Endothelial cell of hepatic sinusoid (primary cell): ENCODE data around the gene CDHR5.

Experiments
- in situ Hi-C: cut with HindIII; loops from 2 replicates; pipeline ENCODE4 v1.10.0; 2017; ENCODE audit warnings: low sequenced_read_pairs

CDHR5 gene

GRCh38 chr11:612201-612960 lies 12.4 kb downstream of the CDHR5 start:
- in situ Hi-C loops = no loop called here

- in situ Hi-C loops = no loop called here
These were observed 13.5 kb downstream of the CDHR5 start for GRCh38 chr11:611001-611996.

DNA sequence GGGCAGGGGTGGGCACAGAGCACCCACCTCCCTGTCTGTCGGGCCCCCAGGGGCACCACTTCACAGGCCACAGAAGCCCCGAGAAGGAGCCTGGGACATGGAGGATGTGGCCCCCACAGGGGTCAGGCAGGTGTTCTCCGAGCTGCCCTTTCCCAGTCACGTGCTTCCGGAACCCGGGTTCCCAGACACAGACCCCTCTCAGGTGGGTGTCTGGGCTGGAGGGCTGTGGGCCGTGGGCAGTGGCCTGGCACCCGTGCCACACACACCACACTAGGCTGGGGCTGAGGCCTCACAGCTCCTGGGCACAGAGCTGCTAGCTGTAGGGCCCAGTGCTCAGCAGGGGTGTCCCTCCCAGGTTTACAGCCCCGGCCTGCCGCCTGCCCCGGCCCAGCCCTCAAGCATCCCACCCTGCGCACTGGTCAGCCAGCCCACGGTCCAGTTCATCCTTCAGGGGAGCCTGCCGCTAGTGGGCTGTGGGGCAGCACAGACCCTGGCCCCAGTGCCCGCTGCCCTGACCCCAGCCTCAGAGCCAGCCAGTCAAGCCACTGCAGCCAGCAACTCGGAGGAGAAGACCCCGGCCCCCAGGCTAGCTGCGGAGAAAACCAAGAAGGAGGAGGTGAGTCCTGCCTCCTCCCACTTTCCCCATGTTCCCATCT lies 14.5 kb downstream of the CDHR5 start:
- in situ Hi-C loops = no loop called here

DNA sequence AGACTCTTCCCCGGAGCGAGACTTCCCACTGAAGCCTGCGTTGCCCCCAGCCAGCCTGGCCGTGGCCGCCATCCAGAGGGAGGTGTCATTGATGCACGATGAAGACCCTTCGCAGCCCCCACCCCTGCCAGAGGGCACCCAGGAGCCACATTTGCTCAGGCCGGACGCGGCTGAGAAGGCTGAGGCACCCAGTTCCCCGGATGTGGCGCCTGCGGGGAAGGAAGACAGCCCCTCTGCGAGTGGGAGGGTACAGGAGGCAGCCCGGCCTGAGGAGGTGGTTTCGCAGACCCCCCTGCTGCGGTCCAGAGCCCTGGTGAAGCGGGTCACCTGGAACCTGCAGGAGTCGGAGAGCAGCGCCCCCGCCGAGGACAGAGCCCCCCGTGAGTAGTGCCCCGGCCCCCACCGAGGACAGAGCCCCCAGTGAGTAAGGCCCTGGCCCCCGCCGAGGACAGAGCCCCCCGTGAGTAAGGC lies 15.4 kb downstream of the CDHR5 start:
- in situ Hi-C loops = no loop called here

- in situ Hi-C loops = no loop called here
These were observed 15.9 kb downstream of the CDHR5 start for GRCh38 chr11:608791-609251.

GRCh38 chr11:607971-608659 lies 16.6 kb downstream of the CDHR5 start:
- in situ Hi-C loops = no loop called here

- in situ Hi-C loops = no loop called here
These were observed 17.6 kb downstream of the CDHR5 start for GRCh38 chr11:607020-607780.

- in situ Hi-C loops = no loop called here
These were observed 18.5 kb downstream of the CDHR5 start for GRCh38 chr11:606245-606644.

GRCh38 chr11:605286-606129 lies 19.2 kb downstream of the CDHR5 start:
- in situ Hi-C loops = no loop called here

DNA sequence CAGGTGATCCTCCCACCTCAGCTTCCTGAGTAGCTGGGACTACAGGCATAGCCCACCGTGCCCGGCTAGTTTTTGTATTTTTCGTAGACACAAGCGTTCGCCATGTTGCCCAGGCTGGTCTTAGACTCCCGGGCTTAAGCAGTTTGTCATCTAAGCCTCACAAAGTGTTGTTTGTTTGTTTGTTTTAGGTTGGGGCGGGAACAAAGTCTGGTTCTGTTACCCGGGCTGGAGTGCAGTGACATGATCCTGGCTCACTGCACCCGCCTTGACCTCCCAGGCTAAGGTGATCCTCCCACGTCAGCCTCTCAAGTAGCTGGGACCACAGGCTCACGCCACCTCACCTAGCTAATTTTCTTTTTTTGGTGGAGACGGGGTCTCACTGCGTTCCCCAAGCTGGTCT lies 21.6 kb downstream of the CDHR5 start:
- in situ Hi-C loops = no loop called here

DNA sequence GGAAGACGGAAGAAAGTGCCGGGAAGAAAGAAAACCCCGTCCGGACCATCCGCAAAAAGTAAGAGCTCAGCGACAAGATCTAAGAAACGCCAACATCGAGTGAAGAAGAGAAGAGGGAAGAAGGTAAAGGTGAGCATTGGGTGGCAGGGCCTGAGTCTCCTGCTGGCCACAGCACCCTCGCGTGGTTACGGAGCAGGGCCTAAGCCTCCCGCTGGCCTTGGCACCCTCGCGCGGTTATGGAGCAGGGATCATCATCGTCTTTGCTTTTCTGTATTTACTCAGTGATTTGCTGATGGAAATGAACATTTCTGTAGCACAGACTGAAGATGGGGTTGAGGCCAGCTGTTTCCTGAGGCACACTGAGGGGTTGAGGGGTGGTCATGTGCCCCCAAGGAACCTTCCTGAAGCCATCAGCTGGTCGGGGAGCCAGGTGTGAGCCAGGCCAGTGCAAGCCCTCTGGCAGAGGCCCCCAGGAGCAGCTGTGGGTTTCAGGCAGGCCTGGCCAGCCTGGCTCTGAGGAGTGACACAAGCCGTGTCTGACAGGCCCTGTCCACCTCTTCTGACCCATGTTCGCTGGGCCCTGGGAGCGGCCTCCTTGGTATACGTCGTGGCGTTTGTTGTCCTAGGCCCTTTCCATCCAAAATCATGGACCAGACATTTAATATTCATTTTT lies 23.0 kb downstream of the CDHR5 start:
- in situ Hi-C loops = no loop called here

GRCh38 chr11:598005-598680 lies 26.6 kb downstream of the CDHR5 start:
- in situ Hi-C loops = no loop called here

GRCh38 chr11:597166-597725 lies 27.5 kb downstream of the CDHR5 start:
- in situ Hi-C loops = no loop called here

GRCh38 chr11:596374-596773 lies 28.4 kb downstream of the CDHR5 start:
- in situ Hi-C loops = no loop called here

GRCh38 chr11:595400-595799 lies 29.4 kb downstream of the CDHR5 start:
- in situ Hi-C loops = no loop called here

- in situ Hi-C loops = no loop called here
These were observed 31.4 kb downstream of the CDHR5 start for GRCh38 chr11:593347-593746.

GRCh38 chr11:592918-593317 lies 31.8 kb downstream of the CDHR5 start:
- in situ Hi-C loops = no loop called here
